Sigmoid colon (tissue), 4 donors: ENCODE data around the gene MOB4.
"Not testable (repeated sequence)": the region's sequence is repeated elsewhere in the genome, so short reads cannot be mapped to it uniquely, and the experiment has no call there.

ENCODE experiments used
- POLR2A ChIP-seq, 2 donors: fragments of 450-650 bp; IDR thresholded peaks; one replicate each; pipeline ENCODE4 v1.6.1; 2016; ENCODE audit warnings: antibody characterized with exemption in 2 of 2, mild to moderate bottlenecking in 2 of 2, moderate library complexity in 2 of 2
- POLR2AphosphoS5 ChIP-seq, 4 donors: sonication (generic); formaldehyde crosslinking; IDR thresholded peaks; one replicate each; pipeline ENCODE4 v1.6.1; 2017; ENCODE audit warnings: antibody characterized with exemption in 4 of 4
- TF ChIP-seq, protein P1 (sequence below), 4 experiments: fragments of 450-650 bp in 3 of 4; fragments of 200-600 bp in 1 of 4; IDR thresholded peaks; one replicate each; pipeline ENCODE4 v1.5.1; 2016 to 2019; ENCODE audit warnings: antibody characterized with exemption in 4 of 4, mild to moderate bottlenecking in 3 of 4, moderate library complexity in 2 of 4

DNA sequence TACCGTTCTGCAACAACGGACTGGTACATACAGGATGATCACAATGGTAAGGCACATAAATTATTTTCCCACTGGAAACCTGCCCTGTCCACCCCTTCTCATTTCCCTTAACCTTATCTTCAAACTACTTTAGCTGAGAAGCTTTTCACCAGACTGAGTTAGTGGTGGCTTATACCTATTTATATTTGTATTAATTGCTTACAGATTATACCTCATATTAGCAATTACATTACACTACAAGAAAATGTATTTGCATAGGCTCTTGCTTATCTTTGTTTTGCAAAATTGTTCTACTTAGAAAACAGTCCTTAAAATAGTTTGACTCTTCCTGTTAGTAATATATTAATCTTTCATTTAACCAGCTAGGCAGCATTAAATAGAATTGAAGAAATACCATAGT, 35.4 kb downstream of the MOB4 start:
- not testable (repeated sequence) for TF ChIP-seq POLR2A, POLR2AphosphoS5 (IDR thresholded peaks at IDR 0.05)
- TF ChIP-seq, protein P1, sequence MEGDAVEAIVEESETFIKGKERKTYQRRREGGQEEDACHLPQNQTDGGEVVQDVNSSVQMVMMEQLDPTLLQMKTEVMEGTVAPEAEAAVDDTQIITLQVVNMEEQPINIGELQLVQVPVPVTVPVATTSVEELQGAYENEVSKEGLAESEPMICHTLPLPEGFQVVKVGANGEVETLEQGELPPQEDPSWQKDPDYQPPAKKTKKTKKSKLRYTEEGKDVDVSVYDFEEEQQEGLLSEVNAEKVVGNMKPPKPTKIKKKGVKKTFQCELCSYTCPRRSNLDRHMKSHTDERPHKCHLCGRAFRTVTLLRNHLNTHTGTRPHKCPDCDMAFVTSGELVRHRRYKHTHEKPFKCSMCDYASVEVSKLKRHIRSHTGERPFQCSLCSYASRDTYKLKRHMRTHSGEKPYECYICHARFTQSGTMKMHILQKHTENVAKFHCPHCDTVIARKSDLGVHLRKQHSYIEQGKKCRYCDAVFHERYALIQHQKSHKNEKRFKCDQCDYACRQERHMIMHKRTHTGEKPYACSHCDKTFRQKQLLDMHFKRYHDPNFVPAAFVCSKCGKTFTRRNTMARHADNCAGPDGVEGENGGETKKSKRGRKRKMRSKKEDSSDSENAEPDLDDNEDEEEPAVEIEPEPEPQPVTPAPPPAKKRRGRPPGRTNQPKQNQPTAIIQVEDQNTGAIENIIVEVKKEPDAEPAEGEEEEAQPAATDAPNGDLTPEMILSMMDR (IDR thresholded peaks at IDR 0.05): not testable (repeated sequence)
